GM21515 (cell line): Measurements from ENCODE around the gene AIF1L.

Experiments
- ATAC-seq: cut with Tn5 transposase; IDR thresholded peaks from one replicate; pipeline ENCODE4 v1.9.1; 2021; ENCODE audit not compliant: unreplicated experiment

Gene AIF1L

GRCh38 chr9:131161585-131161984 lies 65.3 kb downstream of the AIF1L start:
- no peak for ATAC-seq

GRCh38 chr9:131162886-131163285 lies 66.6 kb downstream of the AIF1L start:
- no peak for ATAC-seq

DNA sequence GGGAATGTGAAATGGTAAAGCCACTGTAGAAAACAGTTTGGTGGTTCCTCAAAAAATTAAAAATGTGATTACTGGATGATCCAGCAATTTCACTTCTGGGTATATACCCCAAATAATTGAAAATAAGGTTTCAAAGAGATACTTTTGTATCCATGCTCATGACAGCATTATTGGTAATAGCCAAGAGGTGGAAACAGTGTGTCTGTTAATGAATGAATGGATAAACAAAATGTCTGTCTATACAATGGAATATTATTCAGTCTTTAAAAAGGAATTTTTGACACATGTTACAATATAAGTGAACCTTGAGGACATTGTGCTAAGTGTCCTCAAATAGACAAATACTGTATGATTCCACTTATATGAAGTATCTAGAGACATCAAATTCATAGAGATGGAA lies 69.2 kb downstream of the AIF1L start:
- no peak for ATAC-seq

GRCh38 chr9:131167146-131167692 lies 70.9 kb downstream of the AIF1L start:
- ATAC-seq = no peak

DNA sequence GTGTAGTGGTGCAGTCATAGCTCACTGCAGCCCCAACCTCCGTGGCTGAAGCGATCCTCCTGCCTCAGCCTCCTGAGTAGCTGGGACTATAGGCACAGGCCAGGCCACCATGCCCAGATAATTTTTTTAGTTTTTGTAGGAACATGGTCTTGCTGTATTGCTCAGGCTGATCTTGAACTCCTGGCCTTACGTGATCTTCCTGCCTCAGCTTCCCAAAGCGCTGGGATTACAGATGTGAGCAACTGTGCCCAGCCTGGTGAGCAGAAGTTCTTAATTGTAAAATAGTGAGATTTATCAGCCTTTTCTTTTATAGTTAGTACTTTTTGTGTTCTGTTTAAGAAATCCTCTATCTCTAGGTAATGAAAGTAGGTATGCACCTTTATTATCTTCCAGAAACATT lies 71.6 kb downstream of the AIF1L start:
- ATAC-seq = no peak

GRCh38 chr9:131169563-131170240 lies 73.4 kb downstream of the AIF1L start:
- no peak for ATAC-seq
